Epithelial cell of proximal tubule (primary cell): ENCODE results near the gene RGL3. TPM values are rescaled to one million over a fixed set of nuclear protein-coding genes. Genes with fewer than 3 reads are reported as not detected.

Source experiments
- DNase-seq: peaks from one replicate; pipeline ENCODE4 v3.0.0-alpha.2; 2011; ENCODE audit warnings: low read depth
- H3K4me3 ChIP-seq: 2 replicates; pipeline ENCODE4 v1.5.1; 2011; ENCODE audit warnings: low read depth, mild to moderate bottlenecking, low read length
- CTCF ChIP-seq: conservative IDR thresholded peaks from 2 replicates; pipeline ENCODE4 v1.5.1; 2012; ENCODE audit warnings: low read depth, mild to moderate bottlenecking, low read length
- total RNA-seq: library from RNA; depleted of rRNA; stranded (reverse); fragments of >200 nt; gene quantifications from 2 replicates; pipeline ENCODE4 v1.2.3, GENCODE V29; 2015

Gene RGL3
- total RNA-seq, 1 donor from 2014 or later = 19.0 TPM

- no peak overlapping the region for H3K4me3 ChIP-seq
- no peak for TF ChIP-seq CTCF
- no peak for DNase-seq
These were observed 51.6 kb downstream of the RGL3 start for GRCh38 chr19:11367528-11367927.

GRCh38 chr19:11365557-11366117 is 53.5 kb downstream of the RGL3 start:
- no peak for DNase-seq
- TF ChIP-seq CTCF = no peak
- H3K4me3 ChIP-seq = no peak overlapping the region

- H3K4me3 ChIP-seq = no peak overlapping the region
- TF ChIP-seq CTCF = no peak
- no peak for DNase-seq
These were observed 54.2 kb downstream of the RGL3 start for GRCh38 chr19:11364935-11365334.

- no peak overlapping the region for H3K4me3 ChIP-seq
- TF ChIP-seq CTCF = no peak
- DNase-seq = no peak
These were observed 54.7 kb downstream of the RGL3 start for GRCh38 chr19:11364296-11364904.

- H3K4me3 ChIP-seq = no peak overlapping the region
- TF ChIP-seq CTCF = no peak
- DNase-seq = no peak
These were observed 55.2 kb downstream of the RGL3 start for GRCh38 chr19:11363881-11364280.

- DNase-seq = no peak
- no peak overlapping the region for H3K4me3 ChIP-seq
- TF ChIP-seq CTCF = no peak
These were observed 57.1 kb downstream of the RGL3 start for GRCh38 chr19:11361771-11362731.
